NK-92 treated with Interleukin-12 subunit alpha and Interleukin-12 subunit beta, amount 100 ng/mL, for 24 hours (cell line): ENCODE measurements around the gene GPC5.
"Not testable (repeated sequence)": the region's sequence is repeated elsewhere in the genome, so short reads cannot be mapped to it uniquely, and the experiment has no call there.

Experiments used
- DNase-seq: peaks from one replicate; lab custom pipeline; 2025; lab: John Stamatoyannopoulos, UW

Gene GPC5

GRCh38 chr13:91774397-91774796 lies 376.0 kb downstream of the GPC5 start:
- no peak for DNase-seq

GRCh38 chr13:91776611-91777193 lies 378.3 kb downstream of the GPC5 start:
- DNase-seq: no peak

GRCh38 chr13:91778123-91778522 lies 379.7 kb downstream of the GPC5 start:
- DNase-seq: no peak

- not testable (repeated sequence) for DNase-seq
Measured at GRCh38 chr13:91781982-91782691, 383.7 kb downstream of the GPC5 start.

DNA sequence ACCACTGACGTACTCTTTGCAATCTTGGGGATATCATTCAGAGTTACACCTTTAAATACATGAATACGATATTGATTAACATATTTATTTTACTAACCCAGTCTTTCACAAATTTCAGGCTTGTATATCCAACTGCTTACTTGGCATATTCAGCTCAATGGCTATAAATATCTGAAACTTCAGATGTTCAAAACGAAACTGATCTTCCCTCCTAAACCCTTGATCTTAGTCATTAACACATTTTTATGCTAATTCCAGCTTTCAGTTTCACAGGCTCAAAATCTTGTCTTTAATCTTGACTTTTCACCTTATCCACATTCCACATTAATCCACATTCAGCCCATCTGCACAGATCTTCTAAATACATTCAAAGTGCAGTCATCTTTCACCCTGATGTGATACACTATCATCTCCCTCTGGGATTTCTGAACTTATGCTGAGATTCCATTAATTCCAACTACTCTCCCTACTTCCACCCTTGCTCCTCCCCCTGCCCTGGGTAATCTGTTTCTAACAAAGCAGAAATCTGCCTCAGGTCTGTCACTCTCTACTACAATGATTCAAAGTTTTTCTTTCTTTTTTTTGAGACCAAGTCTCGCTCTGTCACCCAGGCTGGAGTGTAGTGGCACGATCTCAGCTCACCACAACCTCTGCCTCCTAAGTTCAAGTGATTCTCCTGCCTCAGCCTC lies 387.2 kb downstream of the GPC5 start:
- DNase-seq: no peak

- no peak for DNase-seq
Measured at GRCh38 chr13:91792054-91792453, 393.6 kb downstream of the GPC5 start.

GRCh38 chr13:91797567-91797966 lies 399.1 kb downstream of the GPC5 start:
- DNase-seq: no peak

- DNase-seq: not testable (repeated sequence)
Measured at GRCh38 chr13:91798338-91798737, 399.9 kb downstream of the GPC5 start.

- DNase-seq: not testable (repeated sequence)
Measured at GRCh38 chr13:91801772-91802171, 403.4 kb downstream of the GPC5 start.

DNA sequence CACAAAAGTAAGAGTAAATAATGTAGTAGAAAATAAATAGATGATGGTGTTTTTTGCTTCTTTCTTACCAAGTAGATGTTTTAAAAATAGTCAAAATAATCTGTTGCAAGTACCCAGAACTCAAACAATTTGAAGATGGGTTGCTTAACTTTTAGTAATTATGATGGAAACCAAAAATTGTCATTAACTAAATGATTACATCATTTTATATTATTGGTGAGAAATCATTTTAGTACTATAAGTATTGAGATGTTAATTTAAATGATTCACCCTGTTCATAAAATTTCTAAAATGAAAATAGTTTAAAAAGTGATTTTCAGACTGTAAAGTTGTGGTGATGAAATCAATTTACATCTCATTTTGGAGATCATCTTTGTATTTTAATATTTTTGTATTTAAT lies 404.5 kb downstream of the GPC5 start:
- DNase-seq: no peak

GRCh38 chr13:91804724-91805123 lies 406.3 kb downstream of the GPC5 start:
- no peak for DNase-seq

- no peak for DNase-seq
Measured at GRCh38 chr13:91805605-91806004, 407.2 kb downstream of the GPC5 start.

DNA sequence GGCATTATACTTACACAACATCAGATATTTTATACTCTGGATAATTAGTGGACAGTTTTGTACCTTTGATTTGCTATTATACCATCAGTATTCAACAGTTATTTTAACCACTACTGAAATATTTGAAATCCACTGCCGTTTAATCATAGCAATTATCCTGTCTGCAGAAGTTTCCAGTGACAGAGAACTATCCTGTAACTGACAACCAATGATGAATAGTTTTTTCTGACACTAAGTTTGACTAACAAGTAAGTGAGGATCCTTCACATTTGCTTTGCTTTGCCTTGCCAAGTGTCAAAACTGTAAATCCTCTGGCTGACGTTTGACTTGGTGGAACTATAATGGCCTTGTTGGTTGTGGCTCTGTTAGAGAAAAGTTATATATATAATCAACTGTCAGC lies 410.7 kb downstream of the GPC5 start:
- DNase-seq: no peak

DNA sequence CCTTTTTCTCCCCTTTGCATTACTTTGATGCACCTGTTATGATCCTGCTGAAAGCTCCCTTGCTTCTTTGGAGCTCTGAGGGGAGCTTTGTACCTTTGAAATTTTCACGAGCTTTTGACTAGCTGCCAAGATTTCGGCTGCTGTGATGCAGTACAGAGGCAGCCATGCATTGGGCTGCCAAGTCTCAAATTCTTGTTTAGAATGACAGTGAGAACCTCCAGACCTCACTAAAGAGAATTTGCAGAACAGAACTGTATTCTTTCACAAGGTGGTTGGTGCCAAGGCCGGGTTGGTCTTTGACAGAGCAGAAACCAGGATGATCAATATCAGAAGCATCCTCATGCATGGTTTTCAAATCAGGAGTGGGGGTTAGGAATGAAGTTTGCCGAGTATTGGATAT lies 414.8 kb downstream of the GPC5 start:
- DNase-seq: no peak

- no peak for DNase-seq
Measured at GRCh38 chr13:91816263-91816807, 417.9 kb downstream of the GPC5 start.

GRCh38 chr13:91817250-91817649 lies 418.8 kb downstream of the GPC5 start:
- DNase-seq: no peak

GRCh38 chr13:91824416-91824815 lies 426.0 kb downstream of the GPC5 start:
- no peak for DNase-seq

GRCh38 chr13:91825516-91825915 lies 427.1 kb downstream of the GPC5 start:
- DNase-seq: no peak

- no peak for DNase-seq
Measured at GRCh38 chr13:91836553-91836952, 438.1 kb downstream of the GPC5 start.

DNA sequence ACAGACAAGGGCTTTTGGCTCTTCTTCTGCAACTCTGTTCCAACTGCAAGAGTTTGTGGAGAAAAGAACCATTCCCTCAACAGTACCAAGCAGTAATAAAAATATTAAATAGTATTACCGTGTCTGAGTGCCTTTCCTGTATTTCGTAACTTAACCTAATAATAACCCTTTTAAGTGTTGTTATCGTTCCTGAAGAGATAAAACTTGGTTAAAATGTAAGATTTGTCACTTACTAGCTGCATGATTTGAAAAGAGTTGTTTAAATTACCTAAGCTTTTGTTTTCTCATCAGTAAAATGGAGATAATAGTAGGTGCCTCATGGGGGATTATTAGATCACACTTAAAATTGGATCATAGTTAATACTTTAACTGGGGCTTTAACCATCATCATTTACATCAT lies 447.2 kb downstream of the GPC5 start:
- no peak for DNase-seq

DNA sequence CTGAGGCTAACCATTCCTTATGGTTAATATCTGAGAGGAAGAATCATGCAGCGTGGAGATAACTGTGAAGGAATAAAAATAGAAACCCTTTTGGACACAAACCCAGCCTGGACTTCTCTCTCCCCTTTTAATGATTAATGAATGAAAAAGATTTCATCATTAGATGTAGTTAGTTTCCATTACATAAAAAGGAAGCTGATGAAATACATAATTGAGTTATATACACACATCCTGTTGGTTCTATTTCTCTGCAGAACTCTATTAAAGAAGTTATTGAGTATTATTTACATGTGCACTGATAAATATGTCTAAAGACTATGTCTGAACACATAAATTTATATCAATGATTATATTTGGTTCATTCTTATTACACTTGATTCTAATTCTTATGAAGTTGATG lies 465.3 kb downstream of the GPC5 start:
- no peak for DNase-seq

DNA sequence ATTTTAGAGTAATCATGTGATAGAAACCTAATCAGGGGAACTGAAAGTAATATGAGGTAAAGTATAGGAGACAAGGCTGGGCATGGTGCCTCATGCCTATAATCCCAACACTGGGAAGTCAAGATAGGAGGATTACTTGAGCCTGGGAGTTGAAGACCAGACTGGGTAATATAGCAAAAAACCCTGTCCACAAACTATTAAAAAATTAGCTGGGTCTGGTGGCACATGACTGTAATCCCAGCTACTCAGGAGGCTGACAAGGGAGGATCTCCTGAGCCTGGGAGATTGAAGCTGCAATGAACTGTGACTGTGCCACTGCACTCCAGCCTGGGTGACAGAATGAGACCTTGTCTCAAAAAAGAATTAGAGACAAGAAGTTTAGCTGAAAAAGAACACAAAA lies 469.9 kb downstream of the GPC5 start:
- DNase-seq: no peak

- no peak for DNase-seq
Measured at GRCh38 chr13:91878491-91878890, 480.1 kb downstream of the GPC5 start.
